GM23248 (cell line): ENCODE data around the gene EXTL1. TPM values are rescaled to one million over a fixed set of nuclear protein-coding genes. Genes with fewer than 3 reads are reported as not detected.
A peak's percentile ranks its signal among the peaks of the same experiment; 100 is the strongest.

Experiments
- DNase-seq: peaks from one replicate; pipeline ENCODE4 v3.0.0-alpha.2; 2015
- H2AFZ ChIP-seq: fragments of 200-600 bp; sonication (generic); 2 replicates; pipeline ENCODE4 v1.6.1; 2016; ENCODE audit warnings: antibody characterized with exemption
- H3F3A ChIP-seq: fragments of 200-600 bp; sonication (generic); 2 replicates; pipeline ENCODE4 v1.6.1; 2016; ENCODE audit warnings: mild to moderate bottlenecking, antibody characterized with exemption, mixed run types; ENCODE audit not compliant: insufficient read depth
- H3K27ac ChIP-seq: fragments of 200-600 bp; sonication (generic); 2 replicates; pipeline ENCODE4 v1.5.1; 2016; ENCODE audit warnings: mild to moderate bottlenecking
- H3K27me3 ChIP-seq: fragments of 200-600 bp; sonication (generic); replicated peaks from 2 replicates; pipeline ENCODE4 v1.6.1; 2016; ENCODE audit warnings: mild to moderate bottlenecking; ENCODE audit not compliant: insufficient read depth
- H3K36me3 ChIP-seq: fragments of 200-600 bp; sonication (generic); 2 replicates; pipeline ENCODE4 v1.6.1; 2016; ENCODE audit warnings: low read depth, mild to moderate bottlenecking
- H3K4me1 ChIP-seq: fragments of 200-600 bp; sonication (generic); 2 replicates; pipeline ENCODE4 v1.6.1; 2016; ENCODE audit warnings: mild to moderate bottlenecking; ENCODE audit not compliant: insufficient read depth
- H3K4me2 ChIP-seq: fragments of 200-600 bp; sonication (generic); one replicate; pipeline ENCODE4 v1.6.1; 2016; ENCODE audit warnings: mild to moderate bottlenecking; ENCODE audit not compliant: unreplicated experiment
- H3K4me3 ChIP-seq: fragments of 200-600 bp; sonication (generic); 2 replicates; pipeline ENCODE4 v1.5.1; 2016; ENCODE audit warnings: mild to moderate bottlenecking
- H3K79me2 ChIP-seq: fragments of 200-600 bp; sonication (generic); 2 replicates; pipeline ENCODE4 v1.6.1; 2016; ENCODE audit warnings: mild to moderate bottlenecking; ENCODE audit not compliant: insufficient read depth
- H3K9ac ChIP-seq: fragments of 200-600 bp; sonication (generic); 2 replicates; pipeline ENCODE4 v1.6.1; 2016; ENCODE audit warnings: mild to moderate bottlenecking
- H3K9me2 ChIP-seq: fragments of 200-600 bp; sonication (generic); 2 replicates; pipeline ENCODE4 v1.6.1; 2016; ENCODE audit warnings: mixed run types, mild to moderate bottlenecking, moderate library complexity; ENCODE audit not compliant: insufficient read depth
- H3K9me3 ChIP-seq: fragments of 200-600 bp; sonication (generic); one replicate; pipeline ENCODE4 v1.6.1; 2017; ENCODE audit warnings: low read depth
- H4K20me1 ChIP-seq: fragments of 200-600 bp; sonication (generic); 2 replicates; pipeline ENCODE4 v1.6.0; 2016; ENCODE audit not compliant: insufficient read depth
- EZH2 ChIP-seq: fragments of 200-600 bp; sonication (generic); IDR thresholded peaks from 2 replicates; pipeline ENCODE4 v1.6.1; 2018; ENCODE audit warnings: antibody characterized with exemption, mild to moderate bottlenecking; ENCODE audit not compliant: insufficient read depth, poor library complexity, severe bottlenecking
- EZH2phosphoT487 ChIP-seq: fragments of 200-600 bp; sonication (generic); IDR thresholded peaks from 2 replicates; pipeline ENCODE4 v1.6.1; 2018; ENCODE audit warnings: antibody characterized with exemption, moderate library complexity, mild to moderate bottlenecking, low read depth; ENCODE audit not compliant: insufficient read depth
- WGBS, 2 experiments: methylation state at CpG; one replicate each; pipeline ENCODE4 v1.1.6; 2015 to 2017; ENCODE audit warnings: low lambda C conversion rate in 2 of 2, low coverage in 1 of 2; ENCODE audit errors: missing lambda C conversion rate in 2 of 2; 5-methylcytosine and 5-hydroxymethylcytosine counted together
- in situ Hi-C: fragments of 300-500 bp; cut with MboI; formaldehyde crosslinking; loops from 2 replicates; pipeline ENCODE4 v1.15.0; 2020
- polyA plus RNA-seq: library from polyadenylated mRNA; unstranded; fragments of >200 nt; fragmentation: Nextera tagmentation; extraction: Ambion mirVana; gene quantifications from 2 replicates; pipeline ENCODE4 v1.2.1, GENCODE V29; 2016
- total RNA-seq: library from RNA; depleted of rRNA; stranded (reverse); fragments of >200 nt; shearing (Covaris generic); gene quantifications from 2 replicates; pipeline ENCODE4 v1.2.3, GENCODE V29; 2014

Gene EXTL1
- total and polyA plus RNA-seq, 2 experiments from 2014 or later: 5.5 to 5.9 TPM

- H3K4me3 ChIP-seq: peak overlapping the region; percentile 24
- H3K36me3 ChIP-seq: no peaks in the 10 kb centered on the region
- no peak for TF ChIP-seq EZH2
- no peak for DNase-seq
- H3K4me2 ChIP-seq: peak overlapping the region; percentile 75
- no peaks in the 10 kb centered on the region for H3K27me3 ChIP-seq
- in situ Hi-C loops: no loop called here
- 61 to 63% methylated on average over 12 to 13 of the region's 13 CpGs for WGBS, 2 experiments
- H3K9me2 ChIP-seq: no peaks in the 10 kb centered on the region
- peaks cover 60% of the 10 kb centered on the region for H3K4me1 ChIP-seq
- no peaks in the 10 kb centered on the region for H3K79me2 ChIP-seq
- no peaks in the 10 kb centered on the region for H3K9me3 ChIP-seq
- H4K20me1 ChIP-seq: no peaks in the 10 kb centered on the region
- H3F3A ChIP-seq: peaks cover 20% of the 10 kb centered on the region
- no peak overlapping the region; the same call in 1 of the 2 replicates for H3K9ac ChIP-seq
- H3K27ac ChIP-seq: no peak overlapping the region
- H2AFZ ChIP-seq: no peak overlapping the region
These were observed 1.4 kb downstream of the EXTL1 start for GRCh38 chr1:26023009-26023408.

GRCh38 chr1:26023826-26024225, 2.3 kb downstream of the EXTL1 start:
- no peaks in the 10 kb centered on the region for H3K27me3 ChIP-seq
- peaks cover 14% of the 10 kb centered on the region for H3F3A ChIP-seq
- H3K79me2 ChIP-seq: no peaks in the 10 kb centered on the region
- in situ Hi-C loops: no loop called here
- H3K9ac ChIP-seq: no peak overlapping the region
- no peak overlapping the region for H3K27ac ChIP-seq
- H4K20me1 ChIP-seq: no peaks in the 10 kb centered on the region
- peaks cover 58% of the 10 kb centered on the region for H3K4me1 ChIP-seq
- peak overlapping the region; percentile 24 for H3K4me3 ChIP-seq
- TF ChIP-seq EZH2phosphoT487 (no peak), EZH2 (no peak)
- H2AFZ ChIP-seq: no peak overlapping the region
- H3K9me2 ChIP-seq: no peaks in the 10 kb centered on the region
- H3K4me2 ChIP-seq: peak overlapping the region; percentile 75
- no peaks in the 10 kb centered on the region for H3K9me3 ChIP-seq
- no peak for DNase-seq
- H3K36me3 ChIP-seq: no peaks in the 10 kb centered on the region
- 85 to 88% methylated on average over 5 of the region's 5 CpGs for WGBS, 2 experiments

- Histone ChIP-seq H3K27ac (no peak overlapping the region), H4K20me1 (no peaks in the 10 kb centered on the region), H3K79me2 (no peaks in the 10 kb centered on the region), H3K4me2 (no peak overlapping the region), H3K4me1 (peaks cover 46% of the 10 kb centered on the region), H2AFZ (no peak overlapping the region), H3F3A (peaks cover 4% of the 10 kb centered on the region), H3K36me3 (no peaks in the 10 kb centered on the region), H3K9me2 (no peaks in the 10 kb centered on the region), H3K27me3 (no peaks in the 10 kb centered on the region), H3K9me3 (no peaks in the 10 kb centered on the region), H3K9ac (no peak overlapping the region), H3K4me3 (no peak overlapping the region)
- in situ Hi-C loops: no loop called here
- WGBS, 2 experiments: 87 to 94% methylated on average over 5 of the region's 5 CpGs
- DNase-seq: no peak
- no peak for TF ChIP-seq EZH2phosphoT487
These were observed 3.5 kb downstream of the EXTL1 start for GRCh38 chr1:26025060-26025459.

GRCh38 chr1:26025517-26025916, 3.9 kb downstream of the EXTL1 start:
- no peaks in the 10 kb centered on the region for H3K9me3 ChIP-seq
- H3K9ac ChIP-seq: no peak overlapping the region
- no peak overlapping the region for H3K4me3 ChIP-seq
- no peaks in the 10 kb centered on the region for H3F3A ChIP-seq
- no peak for TF ChIP-seq EZH2
- TF ChIP-seq EZH2phosphoT487: no peak
- peaks cover 41% of the 10 kb centered on the region for H3K4me1 ChIP-seq
- H2AFZ ChIP-seq: no peak overlapping the region
- no peaks in the 10 kb centered on the region for H3K36me3 ChIP-seq
- H3K79me2 ChIP-seq: no peaks in the 10 kb centered on the region
- in situ Hi-C loops: no loop called here
- no peak overlapping the region for H3K4me2 ChIP-seq
- no peak for DNase-seq
- H4K20me1 ChIP-seq: no peaks in the 10 kb centered on the region
- no peaks in the 10 kb centered on the region for H3K9me2 ChIP-seq
- H3K27ac ChIP-seq: no peak overlapping the region
- WGBS, 2 experiments: 77% methylated on average over 5 of the region's 5 CpGs
- no peaks in the 10 kb centered on the region for H3K27me3 ChIP-seq
